ENCODE data around the gene GDI1. TPM values are rescaled to one million over a fixed set of nuclear protein-coding genes. Genes with fewer than 3 reads are reported as not detected.

Gene GDI1
- total and polyA plus RNA-seq, 2 of the 4 experiments (the other 2 are of a cell fraction): 113 to 291 TPM

DNA sequence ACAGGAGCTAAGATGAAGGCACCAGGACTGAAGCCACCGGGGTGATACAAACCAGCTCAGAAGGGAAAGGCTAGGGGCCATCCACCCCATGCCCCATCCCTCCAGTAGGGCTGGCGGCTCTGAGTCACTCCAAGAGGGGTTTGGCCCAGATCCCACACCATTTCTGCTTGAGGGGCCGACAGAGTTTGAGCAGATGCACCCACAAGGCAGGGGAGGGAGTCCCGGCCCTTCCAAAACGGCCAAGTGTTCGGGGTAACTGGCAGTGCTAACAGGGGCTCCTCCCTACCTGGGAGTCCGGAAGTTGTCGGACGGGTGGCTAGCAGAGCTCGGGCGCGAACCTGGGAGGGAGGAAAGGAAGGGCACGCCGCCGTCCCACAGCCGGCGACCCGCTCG, 53.1 kb downstream of the GDI1 start:
- Histone ChIP-seq H3K4me3 (ENCODE audit: insufficient read depth, low read depth, low read length) (peak overlapping the region; percentile 73), H2BK120ac (ENCODE audit: low read depth, low read length) (no peak overlapping the region), H3K79me1 (ENCODE audit: low read depth in 1 of 2, low read length in 2 of 2) (peaks cover 0 to 31% of the 10 kb centered on the region in 2 experiments; a peak in 3 of 4 replicates), H3K4me1 (ENCODE audit: control insufficient read depth, insufficient read depth, low read length) (peaks cover 2% of the 10 kb centered on the region; the same call in 1 of the 2 replicates), H3K36me3 (ENCODE audit: control insufficient read depth, insufficient read depth, low read length) (peaks cover 6% of the 10 kb centered on the region; the same call in 1 of the 2 replicates), H2AK9ac (replicated peaks; ENCODE audit: low read depth, low read length, poor library complexity) (peak overlapping the region; percentile 96), H4K20me1 (ENCODE audit: insufficient read depth, low read length) (peaks cover 4% of the 10 kb centered on the region; the same call in 1 of the 2 replicates), H3K56ac (ENCODE audit: extremely low read depth, insufficient read depth, low read length) (0 out of 2 replicates have a peak overlapping the region, but pooled peaks have one; percentile 19), H3K4ac (ENCODE audit: low read depth, low read length) (peak overlapping the region; percentile 85), H3K27ac (ENCODE audit: insufficient read depth, low read length) (peak overlapping the region; percentile 88), H4K8ac (ENCODE audit: low read depth in 2 of 2, low read length in 2 of 2) (peak overlapping the region; percentile 1 to 3; a peak in 1 of 4 replicates), H3K18ac (ENCODE audit: low read depth, low read length) (no peak overlapping the region), H3K27me3 (ENCODE audit: control insufficient read depth, insufficient read depth, low read length) (no peaks in the 10 kb centered on the region), H2BK20ac (ENCODE audit: low read depth, low read length) (no peak overlapping the region), H4K5ac (ENCODE audit: low read depth, low read length) (no peak overlapping the region; the same call in 1 of the 2 replicates), H3K4me2 (ENCODE audit: low read depth, low read length) (peak overlapping the region; percentile 89), H2BK5ac (ENCODE audit: low read depth, low read length, poor library complexity, severe bottlenecking) (peak overlapping the region; percentile 64), H3K14ac (replicated peaks; ENCODE audit: low read depth, low read length) (peak overlapping the region; percentile 86), H2BK15ac (ENCODE audit: low read depth, low read length) (no peak overlapping the region), H3K23ac (ENCODE audit: low read depth, low read length) (peak overlapping the region; percentile 91), H4K91ac (ENCODE audit: insufficient read depth, low read depth, low read length) (peak overlapping the region; percentile 2; the same call in 1 of the 2 replicates), H2AFZ (replicated peaks; ENCODE audit: low read length, poor library complexity) (peak overlapping the region; percentile 29), H3K9ac (ENCODE audit: low read depth, low read length) (peak overlapping the region; percentile 80), H2AK5ac (ENCODE audit: low read depth, low read length) (peak overlapping the region; percentile 66; the same call in 1 of the 2 replicates), H3K9me1 (ENCODE audit: insufficient read depth, low read length) (peaks cover 8% of the 10 kb centered on the region; the same call in 1 of the 2 replicates), H3K9me3 (ENCODE audit: control insufficient read depth, insufficient read depth, low read length) (no peaks in the 10 kb centered on the region)
- BruUV-seq (replicated peaks): no TSS peak
- in situ Hi-C loops (cut with MboI; ENCODE audit: low sequenced_read_pairs): no loop called here
- intact Hi-C loops (cut with micrococcal nuclease): loop anchor here (1.0 to 2.0 kb wide), 3 partner anchors 27 to 57 kb away; partner anchors contain the start of genes FAM3A, G6PD and IKBKG
- peak; percentile 14 for ATAC-seq (ENCODE audit: low read depth)
- DNase-seq: peak; percentile 45
- ChIA-PET CTCF (interaction anchor here (0.6 kb wide), 1 partner anchor 63 kb away, joined by 4 read pairs; no protein-coding TSS in a partner anchor), POLR2A (ENCODE audit: unreplicated experiment) (interaction anchor here (1.0 kb wide), 1 partner anchor 119 kb away, joined by 3 read pairs; no protein-coding TSS in a partner anchor)
- dilution Hi-C loops (cut with HindIII; ENCODE audit: low sequenced_read_pairs, unreplicated experiment): no loop called here
- no peak for TF ChIP-seq NFE2L2 (IDR thresholded peaks at IDR 0.05; ENCODE audit: low read depth, low read length)
- no peak for TF ChIP-seq RCOR1 (IDR thresholded peaks at IDR 0.05; ENCODE audit: insufficient replicate concordance, low read length)
- TF ChIP-seq, protein P1, sequence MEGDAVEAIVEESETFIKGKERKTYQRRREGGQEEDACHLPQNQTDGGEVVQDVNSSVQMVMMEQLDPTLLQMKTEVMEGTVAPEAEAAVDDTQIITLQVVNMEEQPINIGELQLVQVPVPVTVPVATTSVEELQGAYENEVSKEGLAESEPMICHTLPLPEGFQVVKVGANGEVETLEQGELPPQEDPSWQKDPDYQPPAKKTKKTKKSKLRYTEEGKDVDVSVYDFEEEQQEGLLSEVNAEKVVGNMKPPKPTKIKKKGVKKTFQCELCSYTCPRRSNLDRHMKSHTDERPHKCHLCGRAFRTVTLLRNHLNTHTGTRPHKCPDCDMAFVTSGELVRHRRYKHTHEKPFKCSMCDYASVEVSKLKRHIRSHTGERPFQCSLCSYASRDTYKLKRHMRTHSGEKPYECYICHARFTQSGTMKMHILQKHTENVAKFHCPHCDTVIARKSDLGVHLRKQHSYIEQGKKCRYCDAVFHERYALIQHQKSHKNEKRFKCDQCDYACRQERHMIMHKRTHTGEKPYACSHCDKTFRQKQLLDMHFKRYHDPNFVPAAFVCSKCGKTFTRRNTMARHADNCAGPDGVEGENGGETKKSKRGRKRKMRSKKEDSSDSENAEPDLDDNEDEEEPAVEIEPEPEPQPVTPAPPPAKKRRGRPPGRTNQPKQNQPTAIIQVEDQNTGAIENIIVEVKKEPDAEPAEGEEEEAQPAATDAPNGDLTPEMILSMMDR (conservative IDR thresholded peaks at IDR 0.05; ENCODE audit: low read depth, low read length): no peak
- TF ChIP-seq POLR2A (IDR thresholded peaks at IDR 0.05; ENCODE audit: low read depth, low read length): no peak
- TF ChIP-seq CEBPB (IDR thresholded peaks at IDR 0.05; ENCODE audit: low read depth, low read length): no peak
- TF ChIP-seq FOS (IDR thresholded peaks at IDR 0.05; ENCODE audit: low read depth, low read length): no peak
- no peak for TF ChIP-seq MAZ (IDR thresholded peaks at IDR 0.05; ENCODE audit: borderline replicate concordance, low read depth, low read length)
- TF ChIP-seq SMC3 (IDR thresholded peaks at IDR 0.05; ENCODE audit: low read depth, low read length): no peak
- no peak for TF ChIP-seq MAFK (IDR thresholded peaks at IDR 0.05; ENCODE audit: low read depth, low read length)
- TF ChIP-seq BHLHE40 (IDR thresholded peaks at IDR 0.05; ENCODE audit: low read depth, low read length): no peak
- TF ChIP-seq RFX5 (IDR thresholded peaks at IDR 0.05; ENCODE audit: low read depth, low read length): no peak
- no peak for TF ChIP-seq MXI1 (IDR thresholded peaks at IDR 0.05; ENCODE audit: borderline replicate concordance, low read depth, low read length)
- TF ChIP-seq, protein P2, sequence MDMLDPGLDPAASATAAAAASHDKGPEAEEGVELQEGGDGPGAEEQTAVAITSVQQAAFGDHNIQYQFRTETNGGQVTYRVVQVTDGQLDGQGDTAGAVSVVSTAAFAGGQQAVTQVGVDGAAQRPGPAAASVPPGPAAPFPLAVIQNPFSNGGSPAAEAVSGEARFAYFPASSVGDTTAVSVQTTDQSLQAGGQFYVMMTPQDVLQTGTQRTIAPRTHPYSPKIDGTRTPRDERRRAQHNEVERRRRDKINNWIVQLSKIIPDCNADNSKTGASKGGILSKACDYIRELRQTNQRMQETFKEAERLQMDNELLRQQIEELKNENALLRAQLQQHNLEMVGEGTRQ (IDR thresholded peaks at IDR 0.05; ENCODE audit: low read depth, low read length): no peak
- no peak for TF ChIP-seq RAD21 (IDR thresholded peaks at IDR 0.05; ENCODE audit: low read length)
- TF ChIP-seq CHD1 (IDR thresholded peaks at IDR 0.05; ENCODE audit: low read depth, low read length): no peak
- WGBS, 2 experiments (ENCODE audit: extremely low coverage in 2 of 2, insufficient read length in 1 of 2): 29% methylated on average over 3 of the region's 19 CpGs; no CpG with 5 or more reads in 1 of the 2 experiments
